Pancreas (tissue), 10 donors: ENCODE results near the gene DHRSX. TPM values are rescaled to one million over a fixed set of nuclear protein-coding genes. Genes with fewer than 3 reads are reported as not detected.
"Not testable (repeated sequence)": the region's sequence is repeated elsewhere in the genome, so short reads cannot be mapped to it uniquely, and the experiment has no call there.

ENCODE experiments used
- ATAC-seq, 4 donors: fragments of 200-7000 bp; cut with Tn5 transposase; one replicate each; pipeline versions ENCODE4 v1.8.0 to v1.9.1; 2020; ENCODE audit warnings: mild to moderate bottlenecking in 4 of 4, moderate library complexity in 4 of 4
- DNase-seq, 6 donors: peaks; one replicate each; pipeline ENCODE4 v3.0.0-alpha.2; 2020
- FAIRE-seq: peaks from 2 replicates; lab custom pipeline; 2012; peaks lifted over from hg19 to GRCh38; lab: Jason Lieb, UNC
- H3K27ac ChIP-seq, 4 donors: fragments of 200-600 bp; sonication (generic); 1 replicate in 3 of 4; 2 replicates in 1 of 4; pipeline versions ENCODE4 v1.5.0 to v1.8.0; 2020
- H3K27me3 ChIP-seq, 4 donors: fragments of 200-600 bp; one replicate each; pipeline ENCODE4 v1.8.0; 2021
- H3K36me3 ChIP-seq, 3 donors: fragments of 200-600 bp; sonication (generic) in 1 of 3; one replicate each; pipeline versions ENCODE4 v1.5.0 to v1.8.0; 2020 to 2021
- H3K4me1 ChIP-seq, 3 donors: fragments of 200-600 bp; one replicate each; pipeline ENCODE4 v1.8.0; 2021
- H3K4me3 ChIP-seq, 4 donors: fragments of 200-600 bp; sonication (generic) in 2 of 4; one replicate each; pipeline versions ENCODE4 v1.5.0 to v1.8.0; 2020 to 2021
- H3K9me3 ChIP-seq, 4 donors: fragments of 200-600 bp; one replicate each; pipeline ENCODE4 v1.8.0; 2021
- CTCF ChIP-seq, 4 donors: fragments of 200-600 bp; sonication (generic) in 3 of 4; IDR thresholded peaks; one replicate each; pipeline versions ENCODE4 v1.5.0 to v1.8.0; 2021; ENCODE audit warnings: antibody characterized with exemption in 4 of 4
- WGBS, 2 donors: extraction: QIAGEN DNeasy Blood & Tissue Kit; methylation state at CpG; one replicate each; pipeline ENCODE4 v1.1.7; 2013; 5-methylcytosine and 5-hydroxymethylcytosine counted together
- intact Hi-C, 3 donors: fragments of 100-400 bp; cut with DNase I; formaldehyde crosslinking; loops; one replicate each; pipeline versions ENCODE4 v1.11.1 to v1.14.2; 2022
- polyA plus RNA-seq, 2 donors: library from polyadenylated mRNA; stranded (reverse); fragments of 200-250 nt; gene quantifications; one replicate each; pipeline ENCODE4 v1.2.3, GENCODE V29; 2013
- total RNA-seq, 6 donors: library from RNA; stranded (reverse); fragmentation: NEBNext Ultra II Directional in 4 of 6; extraction: Animal tissue kit (Norgen Biotek cat#: 25700) in 4 of 6; gene quantifications; one replicate each; pipeline versions ENCODE4 v1.2.1 to v1.2.4, GENCODE V29; 2021 to 2023
- donor health status: healthy with polysubstance abuse.
- donor health status: DM: no; HTN: no; CAD: no; lungs with moderate emphysema.
- donor health status: DM: no; HTN: no; CAD: no.
- donor health status: control.
- donor health status: control.
- donor health status: Bipolar disorder and iron deficiency.
- donor health status: DM: yes; HTN: yes; CAD: no.
- donor health status: DM: no; HTN: no; CAD: no.
- donor health status: DM: no; HTN: no; CAD: no.
- donor health status: DM: yes; HTN: yes; CAD: no.

DHRSX gene
- total and polyA plus RNA-seq, 8 donors: 8.1 to 26.5 (median 17.2) TPM

DNA sequence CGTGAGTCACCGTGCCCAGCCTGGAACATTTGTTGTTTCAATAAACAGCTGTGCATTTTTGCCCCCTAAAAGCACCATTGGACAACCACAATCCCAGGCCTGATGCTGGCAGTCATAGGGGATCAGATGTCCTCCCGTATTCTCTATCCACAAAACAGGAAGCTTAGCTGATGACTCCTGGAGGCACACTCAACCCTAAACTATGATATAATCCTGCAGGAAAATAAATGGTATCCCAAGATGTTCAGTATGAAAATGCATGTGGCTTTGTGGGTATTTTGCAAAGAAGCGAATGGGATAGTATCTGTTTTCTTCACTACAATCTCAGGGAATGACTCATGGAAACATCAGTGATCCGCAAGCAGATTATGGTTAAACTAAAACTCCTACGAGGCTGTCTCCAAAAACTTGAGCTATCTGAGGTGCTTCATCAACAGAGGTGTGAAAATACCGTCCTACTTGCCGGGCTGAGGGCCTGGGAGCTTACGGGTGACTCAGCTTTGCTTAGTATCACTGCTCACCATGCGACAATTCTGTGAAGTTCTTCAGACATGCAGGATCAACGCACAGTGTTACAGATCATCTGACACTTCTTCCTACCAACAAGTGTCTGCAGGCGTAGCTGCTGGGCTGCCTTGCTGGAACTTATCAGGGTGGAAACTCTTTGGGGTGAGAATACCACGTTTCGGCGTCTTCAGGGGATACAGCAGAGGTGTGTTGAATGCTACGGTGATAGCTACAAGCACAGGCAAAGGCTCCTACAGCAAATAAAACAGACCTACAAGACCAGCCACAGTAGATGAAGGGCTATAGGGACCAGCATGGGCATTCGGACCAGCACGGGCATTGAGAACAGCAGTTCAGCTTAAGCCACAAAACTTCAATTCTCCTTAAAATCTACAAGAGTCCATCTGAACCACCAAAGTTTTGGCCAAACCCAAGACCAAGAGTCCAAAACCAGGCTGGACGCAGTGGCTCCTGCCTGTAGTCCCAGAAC is 148.5 kb downstream of the DHRSX start:
- H3K36me3 ChIP-seq: no peaks in the 10 kb centered on the region
- no peak for TF ChIP-seq CTCF (IDR thresholded peaks at IDR 0.05)
- H3K9me3 ChIP-seq: no peaks in the 10 kb centered on the region
- no peaks in the 10 kb centered on the region for H3K4me1 ChIP-seq
- no peak for DNase-seq
- 91 to 93% methylated on average over 19 of the region's 19 CpGs for WGBS, 2 donors
- no peak overlapping the region for H3K27ac ChIP-seq
- no peak overlapping the region for H3K4me3 ChIP-seq
- no peaks in the 10 kb centered on the region for H3K27me3 ChIP-seq
- FAIRE-seq: no peak
- no peak for ATAC-seq
- intact Hi-C loops: no loop called here

- FAIRE-seq: no peak
These were observed 149.5 kb downstream of the DHRSX start for GRCh38 chrX:2351321-2351720.

DNA sequence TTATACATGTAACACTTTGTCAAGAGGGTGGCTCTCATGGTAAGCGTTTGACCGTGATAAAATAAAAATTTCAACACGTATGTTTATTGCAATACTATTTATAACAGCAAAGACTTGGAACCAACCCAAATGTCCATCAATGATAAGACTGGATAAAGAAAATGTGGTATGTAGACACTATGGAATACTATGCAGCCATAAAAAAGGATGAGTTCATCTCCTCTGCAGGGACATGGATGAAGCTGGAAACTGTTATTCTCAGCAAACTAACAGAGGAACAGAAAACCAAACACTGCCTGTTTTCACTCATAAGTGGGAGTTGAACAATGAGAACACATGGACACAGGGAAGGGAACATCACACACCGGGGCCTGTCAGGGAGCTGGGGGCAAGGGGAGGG is 150.1 kb downstream of the DHRSX start:
- H3K27me3 ChIP-seq, H3K36me3 ChIP-seq, H3K4me3 ChIP-seq, H3K9me3 ChIP-seq, intact Hi-C loops, H3K27ac ChIP-seq, ATAC-seq, DNase-seq, FAIRE-seq, H3K4me1 ChIP-seq: not testable (repeated sequence)
- 80 to 86% methylated on average over 4 of the region's 4 CpGs for WGBS, 2 donors

More at GRCh38 chrX:2351321-2351720, 149.5 kb downstream of the DHRSX start:
- Histone ChIP-seq H3K4me3 (no peak overlapping the region), H3K36me3 (no peaks in the 10 kb centered on the region), H3K9me3 (no peaks in the 10 kb centered on the region), H3K4me1 (no peaks in the 10 kb centered on the region), H3K27me3 (no peaks in the 10 kb centered on the region), H3K27ac (no peak overlapping the region)
- ATAC-seq: peak in 1 of 4 donors; percentile 26
- TF ChIP-seq CTCF (IDR thresholded peaks at IDR 0.05): no peak
- DNase-seq: no peak
- intact Hi-C loops: no loop called here

DNA sequence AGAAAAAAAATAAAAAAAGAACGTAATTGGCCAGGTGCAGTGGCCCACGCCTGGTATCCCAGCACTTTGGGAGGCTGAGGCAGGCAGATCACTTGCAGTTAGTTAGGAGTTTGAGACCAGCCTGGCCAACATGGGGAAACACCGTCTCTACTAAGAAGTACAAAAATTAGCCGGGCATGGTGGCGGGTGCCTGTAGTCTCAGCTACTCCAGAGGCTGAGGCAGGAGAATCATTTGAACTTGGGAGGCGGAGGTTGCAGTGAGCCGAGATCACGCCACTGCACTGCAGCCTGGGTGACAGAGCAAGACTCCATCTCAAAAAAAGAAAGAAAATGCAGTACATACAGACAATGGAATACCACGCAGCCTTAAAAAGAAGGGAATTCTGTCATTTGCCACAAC is 150.7 kb downstream of the DHRSX start:
- H3K9me3 ChIP-seq, intact Hi-C loops: not testable (repeated sequence)
- 97 to 98% methylated on average over 9 of the region's 9 CpGs for WGBS, 2 donors

DNA sequence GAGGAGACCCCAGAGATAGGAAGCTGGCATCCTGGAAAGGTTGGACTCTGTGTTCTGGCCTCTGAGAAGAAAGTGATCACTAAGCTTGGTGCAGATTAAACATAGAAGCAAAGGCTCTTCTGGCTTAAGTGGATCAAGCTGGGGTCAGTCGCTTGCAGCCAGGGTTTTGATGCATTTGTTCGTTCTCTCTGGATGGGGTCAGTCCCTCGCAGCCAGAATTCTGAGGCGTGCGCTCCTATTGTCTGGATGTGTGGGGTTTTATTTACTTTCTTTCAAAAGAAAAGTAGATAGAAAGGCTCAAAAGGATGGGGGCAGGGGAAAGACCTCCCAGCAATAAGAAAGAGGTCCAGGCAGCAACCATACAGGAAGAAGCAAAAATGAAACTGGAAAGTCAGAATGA is 152.6 kb downstream of the DHRSX start:
- no peaks in the 10 kb centered on the region for H3K27me3 ChIP-seq
- no peaks in the 10 kb centered on the region for H3K9me3 ChIP-seq
- no peak for FAIRE-seq
- WGBS, 2 donors: 79 to 96% methylated on average over 5 of the region's 5 CpGs
- intact Hi-C loops: no loop called here
- DNase-seq: no peak
- H3K4me3 ChIP-seq: no peak overlapping the region
- no peak overlapping the region for H3K27ac ChIP-seq
- TF ChIP-seq CTCF (IDR thresholded peaks at IDR 0.05): no peak
- H3K36me3 ChIP-seq: no peaks in the 10 kb centered on the region
- H3K4me1 ChIP-seq: no peaks in the 10 kb centered on the region
- ATAC-seq: no peak

More for the DNA sequence above, 150.7 kb downstream of the DHRSX start:
- not testable (repeated sequence) for H3K36me3 ChIP-seq, H3K27me3 ChIP-seq, H3K4me3 ChIP-seq, H3K4me1 ChIP-seq, DNase-seq, ATAC-seq, FAIRE-seq, H3K27ac ChIP-seq

DNA sequence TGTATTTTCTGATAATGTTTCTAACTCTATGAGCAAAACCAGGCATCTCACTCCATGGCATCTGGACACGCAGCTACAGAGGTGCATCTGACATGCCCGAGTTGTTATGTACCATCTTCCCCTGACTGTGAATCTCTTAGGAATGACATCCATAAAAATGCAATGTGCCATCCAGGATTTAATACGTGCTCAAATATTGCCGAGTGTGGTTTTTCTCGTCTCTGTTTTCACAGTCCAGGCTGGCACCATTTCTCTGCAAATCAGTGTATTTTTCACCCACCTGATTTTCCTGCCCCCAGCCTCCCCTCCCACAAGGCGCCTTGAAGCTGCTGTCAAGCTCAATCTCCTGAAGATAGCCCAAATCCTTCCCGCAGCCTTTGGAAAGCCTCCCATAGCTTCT is 154.6 kb downstream of the DHRSX start:
- WGBS, 2 donors: 82 to 83% methylated on average over 7 of the region's 7 CpGs
- H3K4me3 ChIP-seq: no peak overlapping the region
- intact Hi-C loops: no loop called here
- H3K27ac ChIP-seq: no peak overlapping the region
- DNase-seq: no peak
- peaks cover 0 to 7% (median 0%) of the 10 kb centered on the region in 3 donors for H3K4me1 ChIP-seq
- H3K36me3 ChIP-seq: no peaks in the 10 kb centered on the region
- TF ChIP-seq CTCF (IDR thresholded peaks at IDR 0.05): no peak
- no peaks in the 10 kb centered on the region for H3K27me3 ChIP-seq
- no peaks in the 10 kb centered on the region for H3K9me3 ChIP-seq
- no peak for FAIRE-seq
- ATAC-seq: no peak
